BE2C (cell line): ENCODE results near the gene SLC8B1.

Experiments
- DNase-seq: peaks from one replicate; pipeline ENCODE4 v3.0.0-alpha.2; 2020
- H3K27me3 ChIP-seq: fragments of 250-450 bp; sonication (Bioruptor Pico); 2 replicates; pipeline ENCODE4 v1.5.1; 2020; ENCODE audit warnings: mild to moderate bottlenecking
- H3K36me3 ChIP-seq: fragments of 250-450 bp; sonication (Bioruptor Pico); 2 replicates; pipeline ENCODE4 v1.5.1; 2020; ENCODE audit warnings: mild to moderate bottlenecking
- H3K4me1 ChIP-seq: fragments of 250-450 bp; sonication (Bioruptor Pico); 2 replicates; pipeline ENCODE4 v1.5.1; 2020
- H3K4me3 ChIP-seq: 2 replicates; pipeline ENCODE4 v1.5.1; 2011; ENCODE audit warnings: low read depth, low read length
- H3K9me3 ChIP-seq: fragments of 250-450 bp; sonication (Bioruptor Pico); 2 replicates; pipeline ENCODE4 v1.5.1; 2020
- CTCF ChIP-seq: IDR thresholded peaks from 2 replicates; pipeline ENCODE4 v1.5.1; 2012; ENCODE audit warnings: mild to moderate bottlenecking, low read depth, low read length

SLC8B1 gene

GRCh38 chr12:113347107-113347506 lies 12.2 kb upstream of the SLC8B1 start:
- no peaks in the 10 kb centered on the region for H3K27me3 ChIP-seq
- H3K36me3 ChIP-seq, result no peaks in the 10 kb centered on the region

GRCh38 chr12:113346353-113346752 lies 11.4 kb upstream of the SLC8B1 start:
- Histone ChIP-seq H3K36me3 (no peaks in the 10 kb centered on the region), H3K4me3 (no peak overlapping the region), H3K9me3 (no peaks in the 10 kb centered on the region), H3K4me1 (no peaks in the 10 kb centered on the region), H3K27me3 (no peaks in the 10 kb centered on the region)
- DNase-seq, result no peak
- TF ChIP-seq CTCF, result no peak

More at GRCh38 chr12:113347107-113347506, 12.2 kb upstream of the SLC8B1 start:
- H3K9me3 ChIP-seq, result no peaks in the 10 kb centered on the region
- no peak overlapping the region for H3K4me3 ChIP-seq
- TF ChIP-seq CTCF, result no peak
- no peaks in the 10 kb centered on the region for H3K4me1 ChIP-seq
- DNase-seq, result no peak

DNA sequence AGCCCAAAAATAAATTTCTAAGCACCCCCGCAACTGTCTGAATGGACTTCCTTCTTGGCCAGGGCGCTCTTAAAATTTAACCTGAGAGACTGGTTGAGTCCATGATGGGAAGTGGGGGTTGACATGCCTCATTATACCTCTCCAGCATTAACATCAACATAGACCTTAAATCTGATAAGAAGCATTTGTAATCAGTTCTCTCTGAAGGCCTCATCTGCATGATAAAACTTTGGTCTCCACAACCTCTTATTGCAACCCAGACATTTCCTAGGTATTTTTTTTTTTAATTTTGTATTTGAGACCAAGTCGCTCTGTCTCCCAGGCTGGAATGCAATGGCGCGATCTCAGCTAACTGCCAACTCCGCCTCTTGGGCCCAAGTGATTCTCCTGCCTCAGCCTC lies 10.4 kb upstream of the SLC8B1 start:
- Histone ChIP-seq H3K9me3 (no peaks in the 10 kb centered on the region), H3K4me1 (no peaks in the 10 kb centered on the region), H3K4me3 (no peak overlapping the region), H3K36me3 (no peaks in the 10 kb centered on the region), H3K27me3 (no peaks in the 10 kb centered on the region)
- no peak for TF ChIP-seq CTCF
- no peak for DNase-seq

DNA sequence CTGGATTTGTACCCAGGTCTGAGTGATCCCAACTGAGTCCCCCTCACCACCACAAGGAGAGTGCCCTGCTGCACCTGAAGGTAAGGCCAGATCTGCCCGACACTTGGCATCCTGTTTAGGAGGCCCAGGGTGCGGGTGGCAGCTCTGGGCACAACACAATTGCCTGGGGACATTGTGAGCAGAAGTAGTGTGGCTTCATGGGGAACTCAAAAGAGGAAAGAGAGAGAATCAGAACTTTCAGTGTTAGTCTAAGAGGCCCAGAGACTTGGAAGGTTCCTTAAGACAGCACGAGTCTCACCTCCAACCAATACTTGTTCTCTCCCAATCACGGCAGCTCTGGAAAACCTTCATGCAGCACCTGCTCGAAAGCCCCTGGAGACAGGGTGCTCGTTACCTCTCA lies 6.6 kb upstream of the SLC8B1 start:
- no peaks in the 10 kb centered on the region for H3K4me1 ChIP-seq
- no peaks in the 10 kb centered on the region for H3K36me3 ChIP-seq
- no peak for TF ChIP-seq CTCF
- no peak for DNase-seq
- no peaks in the 10 kb centered on the region for H3K27me3 ChIP-seq
- no peak overlapping the region for H3K4me3 ChIP-seq
- no peaks in the 10 kb centered on the region for H3K9me3 ChIP-seq

DNA sequence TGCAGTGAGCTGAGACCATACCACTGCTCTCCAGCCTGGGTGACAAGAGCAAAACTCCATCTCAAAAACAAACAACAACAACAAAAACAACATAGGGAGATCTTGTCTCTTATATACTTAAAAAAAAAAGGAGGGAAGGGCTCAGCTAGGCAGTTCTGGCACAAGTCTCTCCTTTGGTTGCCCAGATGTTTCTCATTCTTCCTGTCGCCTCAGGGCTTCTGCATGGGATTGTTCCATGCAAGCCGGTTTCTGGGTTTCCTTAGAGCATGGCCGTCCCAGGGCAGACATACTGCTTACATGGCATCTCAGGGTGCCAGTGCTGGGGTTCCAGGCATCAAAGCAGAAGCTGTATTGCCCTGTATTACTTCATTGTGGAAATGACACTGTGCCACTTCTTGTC lies 5.2 kb upstream of the SLC8B1 start:
- no peak for TF ChIP-seq CTCF
- no peak for DNase-seq
- Histone ChIP-seq H3K36me3 (no peaks in the 10 kb centered on the region), H3K4me3 (no peak overlapping the region), H3K9me3 (no peaks in the 10 kb centered on the region), H3K27me3 (no peaks in the 10 kb centered on the region), H3K4me1 (no peaks in the 10 kb centered on the region)

GRCh38 chr12:113339540-113339939 lies 4.6 kb upstream of the SLC8B1 start:
- H3K4me1 ChIP-seq, result no peaks in the 10 kb centered on the region
- H3K36me3 ChIP-seq, result no peaks in the 10 kb centered on the region
- no peak for TF ChIP-seq CTCF
- H3K4me3 ChIP-seq, result no peak overlapping the region
- DNase-seq, result no peak
- peaks cover 3% of the 10 kb centered on the region for H3K27me3 ChIP-seq
- no peaks in the 10 kb centered on the region for H3K9me3 ChIP-seq
